Measurements from ENCODE around the gene WDR86.

Gene WDR86

DNA sequence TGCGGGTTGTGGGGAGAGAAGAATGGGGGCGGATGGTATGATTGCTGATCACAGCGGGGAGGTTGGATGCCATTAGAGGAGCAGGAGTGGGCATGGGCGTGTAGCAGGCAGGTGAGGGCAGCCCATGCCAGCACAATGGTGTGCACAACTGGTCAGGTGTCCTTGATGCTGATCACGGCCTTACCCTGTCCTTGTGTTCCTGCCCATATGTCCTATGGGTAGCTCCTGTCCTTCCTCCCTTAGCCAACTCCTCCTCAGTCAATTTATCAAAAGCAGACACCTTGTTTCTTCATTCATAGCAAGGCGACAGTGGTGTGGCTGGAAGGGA is 30.7 kb downstream of the WDR86 start:
- DNase-seq (ENCODE audit: low read depth in 3 of 3): no peak

DNA sequence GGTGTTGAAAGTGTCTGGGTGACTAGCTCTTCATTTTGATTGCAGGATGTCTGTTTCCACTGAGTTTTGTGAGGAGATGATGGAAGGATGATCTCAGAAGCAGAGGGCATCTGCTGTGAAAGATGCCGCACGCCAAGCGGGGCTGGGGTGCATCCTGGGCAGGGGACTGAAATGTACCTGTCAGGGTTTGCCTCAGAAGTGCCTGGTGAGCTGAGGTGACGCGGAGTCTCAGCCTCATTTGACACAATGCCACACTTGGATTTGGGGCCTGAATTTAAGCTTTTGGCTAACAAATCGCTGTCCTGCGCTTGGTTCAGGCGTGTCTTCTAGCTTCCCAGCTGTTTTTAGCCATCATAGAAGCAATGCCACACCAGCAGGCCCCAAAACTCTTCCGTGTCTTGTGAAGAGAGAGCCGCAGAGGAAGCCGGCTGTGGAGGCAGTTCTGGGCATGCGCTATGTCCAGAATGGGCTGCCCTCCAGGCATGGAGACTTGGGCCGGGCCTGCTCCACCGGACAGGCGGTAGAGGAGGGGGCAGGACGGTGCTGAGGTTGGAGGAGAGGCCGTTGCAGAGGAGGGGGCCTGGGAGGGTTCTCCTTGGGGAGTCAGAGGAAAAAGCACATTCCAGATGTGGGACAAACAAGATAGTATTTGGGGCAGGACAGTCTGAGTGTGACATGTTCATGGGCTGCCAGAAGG is 31.2 kb downstream of the WDR86 start:
- no peak for DNase-seq (ENCODE audit: low read depth in 3 of 3)

DNA sequence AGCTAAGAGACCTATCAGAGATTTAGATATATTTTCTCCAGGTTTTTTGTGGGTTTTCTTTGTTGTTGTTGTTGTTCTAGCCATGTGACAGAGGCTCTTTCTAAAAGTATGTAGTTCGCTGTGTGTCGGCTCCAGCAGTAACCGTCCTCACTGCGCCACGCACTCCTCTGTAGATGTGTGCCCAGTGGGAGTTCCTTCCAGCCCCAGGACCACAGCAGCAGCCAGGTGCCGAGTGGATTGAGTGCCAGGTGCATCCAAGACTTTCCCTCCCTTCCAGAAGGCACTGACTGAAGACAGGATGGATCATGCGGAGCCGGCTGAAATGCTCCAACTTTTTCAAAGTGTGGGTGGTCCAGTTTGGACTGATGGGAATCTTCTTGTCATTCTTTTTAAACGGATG is 31.8 kb downstream of the WDR86 start:
- DNase-seq (ENCODE audit: low read depth in 3 of 3): no peak

DNA sequence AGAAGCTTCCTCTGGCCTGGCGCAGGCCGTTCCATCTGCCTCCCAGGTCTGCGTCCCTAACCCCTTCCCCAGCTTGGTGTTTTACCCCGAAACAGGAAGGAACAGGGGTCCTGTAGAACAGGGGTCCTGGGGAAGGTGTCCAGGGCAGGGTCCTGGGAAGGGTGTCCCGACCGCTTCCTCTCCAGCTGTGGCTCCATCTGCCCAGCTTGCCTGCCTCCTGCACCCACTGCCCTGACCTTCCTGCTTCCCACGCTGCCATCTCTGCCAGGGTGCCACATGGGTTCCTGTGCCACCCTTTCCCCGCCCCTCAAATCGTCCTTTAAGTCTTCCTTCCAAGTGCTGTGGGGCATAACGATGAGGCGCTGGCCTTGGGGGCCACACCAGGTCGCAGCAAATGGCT is 32.4 kb downstream of the WDR86 start:
- no peak for DNase-seq (ENCODE audit: low read depth in 3 of 3)

DNA sequence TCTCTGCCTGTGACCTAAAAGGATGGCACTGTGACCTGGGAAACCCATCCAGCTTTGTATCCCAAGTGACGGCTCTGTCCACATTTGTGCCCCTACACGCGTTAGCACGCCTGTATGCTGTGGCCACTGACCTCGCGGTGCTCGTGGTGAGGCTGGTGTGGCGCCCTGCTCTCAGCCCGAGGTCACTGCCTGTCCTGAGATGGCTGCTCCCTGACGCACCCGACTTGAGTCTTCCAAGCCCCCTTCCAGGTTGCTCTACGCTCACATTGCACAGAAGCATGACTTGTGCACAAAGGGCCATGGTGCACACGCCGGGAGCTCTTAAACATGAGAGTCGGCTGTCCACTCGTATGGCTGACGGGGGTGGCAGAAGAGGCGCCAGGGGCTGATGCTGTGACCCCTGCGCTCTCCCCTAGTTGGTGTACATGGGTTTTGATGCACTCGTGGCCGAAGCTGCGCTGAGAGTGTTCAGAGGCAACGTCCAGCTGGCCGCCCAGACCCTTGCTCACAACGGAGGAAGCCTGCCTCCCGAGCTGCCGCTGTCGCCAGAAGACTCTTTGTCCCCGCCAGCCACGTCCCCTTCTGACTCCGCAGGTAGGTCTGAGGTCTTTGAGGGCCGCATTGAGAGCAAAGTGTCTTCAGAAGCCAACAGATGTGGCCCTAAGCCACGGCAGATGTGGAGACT is 33.5 kb downstream of the WDR86 start:
- no peak for DNase-seq (ENCODE audit: low read depth in 3 of 3)

DNA sequence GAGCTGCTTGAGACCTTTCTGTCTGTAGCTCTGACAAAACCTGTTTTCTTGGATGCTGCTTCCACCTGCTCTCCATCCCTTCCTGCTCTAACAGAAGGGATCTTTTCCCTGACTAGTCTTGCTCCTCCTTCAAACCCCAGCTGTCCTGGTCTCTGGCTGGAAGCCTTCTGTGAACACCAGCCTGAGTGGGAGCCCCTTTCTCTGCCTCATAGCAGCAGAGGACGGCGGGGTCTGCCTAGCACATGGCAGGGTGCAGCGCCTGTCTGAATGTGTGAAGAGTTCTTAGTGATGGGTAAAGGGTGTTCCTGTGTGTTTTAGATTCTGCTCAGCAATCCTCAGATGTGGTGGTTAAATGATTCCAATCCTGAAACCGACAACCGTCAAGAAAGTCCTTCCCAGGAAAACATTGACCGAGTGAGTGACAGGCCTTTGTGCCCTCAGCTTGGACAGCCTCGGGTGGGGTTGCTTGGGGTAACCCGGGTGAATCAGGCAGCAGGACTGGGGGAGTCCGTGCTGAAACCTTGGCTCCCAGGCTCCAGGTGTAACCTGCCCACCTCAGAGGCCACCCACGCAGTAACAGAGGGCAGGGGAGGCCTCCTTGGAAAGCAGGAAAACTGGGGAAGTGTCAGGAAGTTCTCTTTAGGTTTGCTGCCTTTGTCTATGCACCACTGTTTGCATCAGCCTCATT is 34.2 kb downstream of the WDR86 start:
- DNase-seq (ENCODE audit: low read depth in 3 of 3): no peak

DNA sequence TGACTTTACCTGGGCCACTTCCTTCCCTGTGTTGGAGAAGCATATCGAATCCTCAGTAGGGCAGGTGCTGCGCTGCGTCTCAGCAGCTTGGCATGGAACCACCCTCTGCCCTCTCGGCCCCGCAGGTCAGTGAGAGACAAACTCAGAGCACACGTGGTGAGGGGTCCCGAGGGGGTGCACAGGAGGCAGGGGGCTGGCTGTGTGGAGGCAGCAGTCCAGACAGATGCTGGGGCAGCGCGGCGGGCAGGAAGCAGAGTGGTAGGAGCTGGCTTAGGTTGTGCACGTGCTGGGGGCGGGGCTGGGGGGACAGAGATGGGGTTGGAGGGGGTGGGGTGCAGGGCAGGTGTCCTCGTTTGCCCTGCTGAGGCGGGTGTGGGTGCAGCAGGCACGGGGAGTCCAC is 35.1 kb downstream of the WDR86 start:
- no peak for DNase-seq (ENCODE audit: low read depth in 3 of 3)

DNA sequence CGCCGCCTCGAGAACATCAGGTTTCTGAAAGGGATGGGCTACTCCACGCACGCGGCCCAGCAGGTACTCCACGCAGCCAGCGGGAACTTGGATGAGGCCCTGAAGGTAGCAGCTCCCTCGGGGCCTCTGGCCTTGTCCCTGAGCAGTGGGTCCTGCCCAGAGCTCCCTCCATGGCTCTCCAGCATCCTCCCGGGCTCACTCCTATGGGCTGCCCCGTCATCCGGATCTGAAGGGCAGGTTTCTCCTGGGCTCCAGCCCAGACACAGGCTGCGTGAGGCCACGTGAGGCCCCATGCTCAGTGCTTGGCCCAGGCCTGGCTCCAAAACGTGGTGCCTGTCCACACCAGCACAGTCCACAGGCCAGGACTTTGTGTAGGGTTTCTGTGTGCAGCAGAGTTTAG is 35.7 kb downstream of the WDR86 start:
- no peak for DNase-seq (ENCODE audit: low read depth in 3 of 3)

DNA sequence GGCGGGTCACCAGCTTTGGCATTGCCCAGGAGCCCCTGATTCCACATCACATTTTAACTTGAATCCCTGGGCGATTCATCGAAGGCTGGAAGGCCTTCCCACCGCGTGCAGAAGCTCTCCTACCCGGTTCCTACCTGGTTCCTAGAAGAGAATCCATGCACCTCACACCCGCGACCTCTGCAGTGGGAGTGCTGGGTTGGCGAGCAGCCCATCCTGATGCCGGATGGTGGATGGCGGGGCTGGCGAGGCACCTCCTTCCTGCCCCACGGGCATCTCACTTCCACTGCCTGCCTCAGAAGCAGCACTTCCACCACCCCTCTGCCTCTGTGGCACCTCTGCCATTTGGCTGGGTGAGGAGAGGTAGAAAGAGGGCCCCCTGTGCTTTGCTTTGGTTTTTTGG is 36.2 kb downstream of the WDR86 start:
- DNase-seq (ENCODE audit: low read depth in 3 of 3): no peak

DNA sequence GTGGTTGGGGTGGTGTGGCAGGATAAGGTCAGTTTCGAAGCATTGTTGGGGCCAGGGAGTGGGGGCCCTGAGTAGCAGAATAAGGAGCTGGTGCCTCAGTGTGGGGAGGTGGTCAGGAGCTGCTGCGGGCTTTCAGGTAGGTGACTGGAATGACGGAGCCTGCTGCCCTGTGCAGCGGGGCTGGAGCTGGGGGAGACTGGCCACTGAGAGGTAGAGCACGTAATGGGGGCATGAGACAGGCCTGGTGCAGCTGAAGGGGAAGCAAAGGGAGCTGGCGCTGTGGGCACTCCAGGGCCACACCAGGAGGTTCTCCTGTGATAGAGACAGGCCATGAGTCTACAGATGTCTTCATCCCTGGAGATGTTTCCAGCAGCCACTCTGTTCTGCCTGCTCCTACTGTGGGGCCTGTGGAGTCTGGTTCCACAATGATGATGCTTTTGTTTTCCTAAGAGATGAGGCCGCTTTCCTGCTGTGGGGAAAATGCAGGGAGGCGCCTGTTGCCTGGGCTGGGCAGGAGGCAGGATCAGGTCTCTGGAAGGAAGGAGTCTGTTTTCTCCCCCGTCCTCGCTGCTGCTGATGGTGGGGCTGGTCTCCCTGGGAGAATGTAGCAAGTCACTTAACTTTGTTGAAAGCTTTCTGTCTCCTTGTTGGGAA is 37.1 kb downstream of the WDR86 start:
- no peak for DNase-seq (ENCODE audit: low read depth in 3 of 3)

DNA sequence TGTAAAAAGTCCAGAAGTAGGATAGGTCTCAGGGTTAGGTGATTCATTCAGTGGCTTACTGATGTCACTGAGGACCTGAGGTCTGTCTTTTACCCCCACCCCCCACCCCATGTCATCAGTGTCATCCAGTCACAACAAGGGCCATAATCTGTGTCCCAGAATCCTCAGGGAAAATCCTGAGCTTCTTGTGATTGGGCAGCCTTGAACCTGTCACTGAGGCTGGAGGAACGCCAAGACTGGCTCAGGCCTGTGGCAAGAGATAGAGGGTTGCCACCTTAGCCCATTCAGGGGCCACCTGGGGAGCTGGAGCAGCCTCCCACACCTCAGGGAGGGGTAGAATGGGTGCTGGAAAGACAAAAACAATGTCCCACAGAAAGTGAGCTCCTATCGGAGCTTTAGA is 38.6 kb downstream of the WDR86 start:
- no peak for DNase-seq (ENCODE audit: low read depth in 3 of 3)

DNA sequence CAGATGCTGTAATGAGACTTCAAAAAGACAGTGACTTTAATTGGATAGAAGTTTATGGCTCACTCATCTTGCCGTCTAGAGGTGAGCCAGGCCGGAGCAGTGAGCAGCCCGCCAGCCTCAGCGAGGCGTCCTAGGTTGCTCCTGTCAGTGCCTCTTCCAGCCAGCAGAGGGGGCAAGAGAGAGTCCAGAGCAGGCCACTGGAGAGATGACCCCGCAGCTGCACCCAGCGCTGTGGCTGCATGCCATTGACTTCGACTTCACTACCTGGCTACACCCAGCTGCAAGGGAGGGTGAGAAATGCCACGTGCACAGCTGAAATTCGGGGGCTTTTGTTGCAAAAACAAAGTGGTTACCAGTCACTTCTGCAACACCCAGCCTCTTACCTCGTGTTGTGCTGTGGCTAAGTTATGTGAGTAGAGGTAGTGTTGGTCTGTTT is 41.7 kb downstream of the WDR86 start:
- peak; percentile 65 to 74 (median 72) for DNase-seq (ENCODE audit: low read depth in 3 of 3)

DNA sequence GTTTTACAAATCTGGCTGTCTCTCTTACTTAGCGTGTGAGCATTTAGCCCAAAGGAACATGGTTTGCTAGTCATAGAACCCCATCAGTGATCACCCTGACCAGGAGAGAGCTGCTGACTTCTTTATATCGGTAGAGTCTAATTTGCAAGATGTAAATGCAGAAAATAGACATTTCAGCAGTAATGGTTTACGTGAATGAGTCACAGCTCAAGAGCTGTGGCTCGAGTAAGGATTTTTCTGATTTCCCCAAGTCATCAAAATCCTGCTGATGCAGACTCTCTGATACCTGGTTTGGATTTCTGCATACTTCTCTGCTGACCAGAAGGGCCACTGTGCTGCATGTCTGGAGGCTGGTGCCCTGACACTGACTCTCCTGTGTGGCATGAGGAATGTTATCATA is 42.6 kb downstream of the WDR86 start:
- no peak for DNase-seq (ENCODE audit: low read depth in 3 of 3)

DNA sequence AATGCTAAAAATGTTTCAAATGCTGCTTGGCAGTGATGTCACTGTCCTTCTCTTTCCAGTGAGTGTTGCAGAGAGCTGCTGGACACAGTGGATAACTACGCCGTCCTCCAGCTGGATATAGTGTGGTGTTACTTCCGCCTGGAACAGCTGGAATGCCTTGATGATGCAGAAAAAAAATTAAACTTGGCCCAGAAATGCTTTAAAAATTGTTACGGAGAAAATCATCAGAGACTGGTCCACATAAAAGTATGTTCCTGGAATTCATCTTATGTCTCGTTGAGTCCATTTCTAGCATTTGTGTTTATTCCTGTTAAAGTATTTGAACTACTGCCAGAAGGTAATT is 43.0 kb downstream of the WDR86 start:
- DNase-seq (ENCODE audit: low read depth in 3 of 3): no peak

DNA sequence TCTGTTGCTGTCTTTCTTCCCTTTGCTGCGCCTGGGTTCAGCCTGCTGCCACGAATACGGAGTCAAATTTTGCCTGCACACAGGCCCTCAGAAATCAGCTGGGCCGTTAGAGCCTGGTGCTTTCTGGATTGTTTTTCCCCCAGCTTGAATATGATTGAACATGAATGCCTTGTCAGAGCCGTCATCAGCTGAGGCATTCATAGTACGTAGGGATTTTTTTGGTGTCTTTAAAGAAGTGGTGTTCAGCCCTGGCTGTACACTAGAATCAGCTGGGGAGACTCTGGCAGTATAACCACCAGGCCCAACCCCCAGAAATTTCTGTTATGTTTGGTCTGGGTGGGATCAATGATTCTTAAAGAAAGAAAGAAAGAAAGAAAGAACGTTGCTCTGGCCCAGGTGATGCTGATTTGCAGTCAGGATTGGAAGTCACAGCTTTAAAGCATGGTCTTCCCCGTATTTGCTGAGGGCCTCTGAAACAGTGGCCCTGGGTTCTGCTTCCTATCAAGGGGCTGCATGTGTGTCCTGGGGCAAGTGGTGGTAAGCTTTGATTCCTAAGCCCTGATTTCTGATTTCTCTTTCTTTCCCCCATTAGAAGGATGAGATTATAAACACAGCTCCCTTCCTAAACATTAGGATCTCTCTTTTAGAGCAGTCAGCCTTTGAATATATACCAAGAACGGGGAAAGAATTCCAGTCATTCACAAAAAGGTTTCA is 43.5 kb downstream of the WDR86 start:
- DNase-seq (ENCODE audit: low read depth in 3 of 3): no peak

DNA sequence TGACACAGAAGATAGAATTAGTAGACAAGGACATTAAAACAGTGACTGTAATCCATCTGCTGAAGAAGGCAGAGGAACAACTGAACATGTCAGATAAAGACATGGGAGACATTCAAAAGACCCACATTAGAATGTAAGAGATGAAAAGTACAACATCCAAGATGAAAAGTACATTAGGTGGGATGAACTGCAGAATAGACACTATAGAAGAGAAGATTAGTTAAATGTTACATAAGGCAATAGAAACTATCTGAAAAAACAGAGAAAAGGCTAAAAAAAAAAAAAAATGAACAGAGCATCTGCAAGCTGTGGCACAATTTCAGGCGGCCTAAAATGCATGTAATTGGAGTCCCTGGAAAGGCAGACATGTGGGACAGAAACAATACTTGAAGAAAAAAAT is 46.7 kb downstream of the WDR86 start:
- DNase-seq (ENCODE audit: low read depth in 3 of 3): no peak

DNA sequence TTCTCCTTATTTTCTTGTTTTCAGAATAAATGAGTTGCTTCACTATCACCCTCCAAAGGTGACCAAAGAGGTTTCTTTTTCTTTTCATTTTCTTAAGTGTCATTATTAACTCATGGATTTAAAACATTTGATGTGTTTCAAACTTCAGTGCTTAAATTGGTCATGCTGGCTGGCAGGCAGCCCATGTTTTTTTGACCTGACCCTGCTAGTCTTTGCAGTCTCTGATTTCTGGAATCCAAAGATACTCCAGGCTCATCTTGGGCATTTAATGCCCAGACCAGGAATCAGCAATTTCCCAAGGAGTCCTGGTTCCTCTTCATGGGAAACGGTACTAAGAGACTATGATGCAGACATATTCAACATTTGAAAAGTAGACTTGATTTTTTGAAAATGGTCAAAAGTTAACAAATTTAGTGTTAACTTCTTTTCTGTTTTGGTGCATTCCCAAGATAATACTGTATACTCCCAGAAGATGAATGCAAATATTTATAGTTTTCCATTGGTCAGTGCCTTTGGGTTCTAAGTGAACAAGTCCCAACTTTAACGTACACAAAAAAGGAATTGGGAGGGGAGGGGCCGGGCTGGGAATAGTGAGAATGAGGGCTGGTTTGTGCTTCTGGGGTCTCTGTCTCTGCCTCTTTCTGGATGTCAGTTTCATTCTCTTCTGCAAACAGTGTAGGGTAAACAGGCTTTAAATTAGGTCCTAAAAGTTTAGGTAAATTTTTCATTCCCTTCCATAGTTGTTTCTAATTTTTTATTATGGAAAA is 48.5 kb downstream of the WDR86 start:
- DNase-seq (ENCODE audit: low read depth in 3 of 3): no peak

DNA sequence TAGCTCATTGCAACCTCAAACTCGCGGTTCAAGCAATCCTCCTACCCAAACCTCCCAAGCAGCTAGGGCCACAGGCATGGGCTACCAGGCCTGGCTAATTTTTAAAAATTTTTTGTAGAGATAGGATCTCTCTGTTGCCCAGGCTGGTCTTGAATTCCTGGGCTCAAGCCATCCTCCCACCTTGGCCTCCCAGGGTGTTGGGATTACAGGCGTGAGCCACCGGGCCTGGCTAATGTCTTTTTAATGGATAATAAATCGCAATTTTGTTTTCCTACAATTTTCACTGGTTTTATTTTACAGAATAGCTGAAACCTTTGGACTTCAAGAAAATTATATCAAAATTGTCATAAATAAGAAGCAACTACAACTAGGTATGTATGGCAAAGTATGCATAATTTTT is 57.3 kb downstream of the WDR86 start:
- no peak for DNase-seq (ENCODE audit: low read depth in 3 of 3)

DNA sequence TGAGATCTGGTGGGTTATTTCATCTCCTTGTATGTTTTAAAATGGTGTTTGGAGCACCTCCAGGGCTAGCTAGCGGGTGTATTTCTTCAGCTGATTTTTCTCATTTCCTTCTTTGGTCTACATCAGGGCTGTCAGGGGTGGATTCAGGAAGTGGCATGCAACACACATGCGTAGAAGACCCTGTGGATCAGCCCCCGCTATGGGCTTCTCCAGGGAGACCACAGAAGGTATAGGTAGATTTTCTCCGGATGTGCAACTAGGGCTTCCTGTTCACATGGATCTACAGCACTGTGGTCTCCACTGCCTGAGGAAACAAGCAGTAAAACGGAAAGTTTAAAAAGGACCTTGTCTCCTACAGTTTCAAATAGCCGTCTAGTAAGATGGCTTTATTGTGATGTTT is 57.9 kb downstream of the WDR86 start:
- DNase-seq (ENCODE audit: low read depth in 3 of 3): peak; percentile 28 to 40 (median 30)

DNA sequence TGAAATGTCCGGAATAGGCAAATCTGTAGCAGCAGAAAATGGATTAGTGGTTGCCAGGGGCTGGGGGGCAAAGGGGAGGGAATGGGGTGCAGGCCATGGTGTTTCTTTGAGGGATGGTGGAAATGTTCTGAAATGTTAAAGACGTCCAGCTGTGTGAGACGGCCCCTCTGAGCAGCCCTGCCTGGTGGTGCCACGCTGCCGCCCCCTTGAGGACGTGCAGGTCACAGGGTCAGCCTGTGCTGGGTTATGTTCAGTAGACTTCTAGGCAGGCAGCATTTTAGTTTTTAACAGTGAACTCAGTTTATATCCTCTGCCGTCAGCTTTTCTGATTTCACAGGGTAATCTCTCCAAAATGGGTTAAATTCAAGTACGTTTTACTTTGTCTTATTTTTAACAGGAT is 58.8 kb downstream of the WDR86 start:
- DNase-seq (ENCODE audit: low read depth in 3 of 3): peak in 1 of 3 experiments; percentile 52

DNA sequence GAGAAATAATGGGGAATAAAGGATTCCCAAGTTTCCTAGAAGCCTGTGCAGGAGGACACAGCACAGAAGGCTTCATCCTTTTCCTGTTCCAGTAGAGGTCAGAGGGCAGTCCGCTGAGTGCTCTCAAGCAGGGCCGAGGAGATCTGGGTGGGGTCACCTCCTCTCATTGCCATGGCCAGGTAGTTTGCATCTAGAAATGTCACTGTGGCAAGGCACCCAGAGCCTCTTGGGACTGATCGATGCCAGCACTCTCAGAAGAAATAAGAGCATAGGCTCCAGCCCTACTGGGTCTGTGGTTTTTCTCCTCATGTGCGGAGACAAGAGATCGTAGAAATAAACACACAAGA is 60.4 kb downstream of the WDR86 start:
- DNase-seq (ENCODE audit: low read depth in 3 of 3): no peak

DNA sequence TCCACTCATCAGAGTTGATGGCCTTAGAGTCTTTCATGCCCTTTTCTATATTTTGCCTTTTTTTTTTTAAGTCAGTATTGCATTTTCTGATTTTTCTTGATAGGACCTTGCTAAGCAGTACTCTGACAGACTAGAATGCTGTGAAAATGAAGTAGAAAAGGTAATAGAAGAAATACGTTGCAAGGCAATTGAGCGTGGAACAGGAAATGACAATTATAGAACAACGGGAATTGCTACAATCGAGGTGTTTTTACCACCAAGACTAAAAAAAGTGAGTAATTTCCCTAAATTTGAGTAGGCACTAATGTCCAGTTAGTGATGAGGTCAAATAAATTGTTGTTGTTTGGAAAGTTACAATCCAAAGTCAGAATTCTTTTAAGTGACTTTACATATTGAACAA is 60.9 kb downstream of the WDR86 start:
- no peak for DNase-seq (ENCODE audit: low read depth in 3 of 3)

Measured in stimulated activated CD4-positive, alpha-beta T cell treated with anti-CD3 and anti-CD28 coated beads, TNF-alpha, amount 100 ng/mL, for 24 hours (primary cell).